Measurements from ENCODE around the gene FARS2. TPM values are rescaled to one million over a fixed set of nuclear protein-coding genes. Genes with fewer than 3 reads are reported as not detected.
A peak's percentile ranks its signal among the peaks of the same experiment; 100 is the strongest.

FARS2 gene
- total and polyA plus RNA-seq, 9 of the 15 experiments (the other 6 are each of a cell fraction or from before 2014, with no cell fraction given) = 16.5 to 62.2 (median 27.0) TPM

DNA sequence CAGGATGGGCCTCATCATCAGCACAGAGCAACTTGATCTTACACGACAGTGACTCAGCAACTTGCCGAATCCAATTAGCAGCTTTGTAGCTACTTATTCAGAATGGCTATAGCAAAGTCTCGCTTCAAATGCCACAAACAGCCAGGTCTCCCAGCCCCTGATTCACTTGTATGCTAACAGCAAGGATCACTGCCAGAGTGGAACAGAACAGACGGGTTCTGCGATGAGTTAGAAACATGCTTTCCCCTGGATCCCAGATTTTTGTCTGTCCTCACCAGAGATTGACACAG lies 491.0 kb downstream of the FARS2 start (continued):
- TF ChIP-seq NEUROD1 (IDR thresholded peaks at IDR 0.05; ENCODE audit: borderline replicate concordance, low read depth, low read length, partially characterized antibody) (no peak), ZC3H4 (CRISPR knock-in tag; IDR thresholded peaks at IDR 0.05; ENCODE audit: borderline replicate concordance) (no peak), MAFK (IDR thresholded peaks at IDR 0.05; ENCODE audit: low read length) (peak; percentile 78), NFE2 (IDR thresholded peaks at IDR 0.05; ENCODE audit: low read depth) (peak; percentile 92), NR4A1 (CRISPR knock-in tag; IDR thresholded peaks at IDR 0.05) (no peak), NR4A1 (tag; IDR thresholded peaks at IDR 0.05) (no peak), NFIX (CRISPR knock-in tag; IDR thresholded peaks at IDR 0.05; ENCODE audit: low read depth) (no peak)

DNA sequence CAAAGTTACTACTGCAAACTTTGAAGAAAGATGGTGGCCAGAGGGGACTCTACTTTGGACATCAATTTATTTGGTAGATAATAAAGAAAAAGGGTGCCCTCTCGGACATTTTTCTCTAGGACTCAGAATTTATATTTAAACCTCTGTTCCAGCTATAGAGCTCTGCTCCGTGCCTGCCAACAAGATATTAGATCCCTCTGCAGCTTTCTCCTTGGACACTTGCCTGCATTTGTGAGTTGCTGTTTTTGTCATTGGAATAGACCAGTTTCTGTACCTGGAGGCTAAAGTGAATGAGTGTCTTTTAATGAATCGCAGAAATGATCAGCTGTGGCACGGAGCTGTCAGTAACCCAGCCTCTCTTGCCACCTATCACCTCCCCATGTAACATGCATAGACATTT lies 491.9 kb downstream of the FARS2 start:
- ChIA-PET CTCF (ENCODE audit: low intra/inter-chr PET ratio) (no interaction called here), POLR2A (interaction anchor here (0.6 kb wide), 2 partner anchors 22 to 174 kb away, joined by 3 to 5 read pairs; no protein-coding TSS in a partner anchor)
- H3K4me2 ChIP-seq (ENCODE audit: insufficient read depth, low read length) = no peak overlapping the region
- TF ChIP-seq, protein P1, sequence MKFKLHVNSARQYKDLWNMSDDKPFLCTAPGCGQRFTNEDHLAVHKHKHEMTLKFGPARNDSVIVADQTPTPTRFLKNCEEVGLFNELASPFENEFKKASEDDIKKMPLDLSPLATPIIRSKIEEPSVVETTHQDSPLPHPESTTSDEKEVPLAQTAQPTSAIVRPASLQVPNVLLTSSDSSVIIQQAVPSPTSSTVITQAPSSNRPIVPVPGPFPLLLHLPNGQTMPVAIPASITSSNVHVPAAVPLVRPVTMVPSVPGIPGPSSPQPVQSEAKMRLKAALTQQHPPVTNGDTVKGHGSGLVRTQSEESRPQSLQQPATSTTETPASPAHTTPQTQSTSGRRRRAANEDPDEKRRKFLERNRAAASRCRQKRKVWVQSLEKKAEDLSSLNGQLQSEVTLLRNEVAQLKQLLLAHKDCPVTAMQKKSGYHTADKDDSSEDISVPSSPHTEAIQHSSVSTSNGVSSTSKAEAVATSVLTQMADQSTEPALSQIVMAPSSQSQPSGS (CRISPR knock-in tag; IDR thresholded peaks at IDR 0.05) = no peak
- TF ChIP-seq CHCHD3 (CRISPR knock-in tag; IDR thresholded peaks at IDR 0.05) (no peak), SPI1 (IDR thresholded peaks at IDR 0.05; ENCODE audit: borderline replicate concordance, low read depth, low read length) (no peak), ZNF445 (CRISPR knock-in tag; IDR thresholded peaks at IDR 0.05; ENCODE audit: low read depth) (no peak), ETV6 (IDR thresholded peaks at IDR 0.05; ENCODE audit: borderline replicate concordance in 1 of 2, low read depth in 2 of 2, low read length in 1 of 2) (no peak), ETV6 (CRISPR knock-in tag; IDR thresholded peaks at IDR 0.05; ENCODE audit: borderline replicate concordance) (no peak), HDAC1 (IDR thresholded peaks at IDR 0.05) (no peak), CSDE1 (IDR thresholded peaks at IDR 0.05) (no peak), ZNF764 (CRISPR knock-in tag; IDR thresholded peaks at IDR 0.05; ENCODE audit: low read depth) (no peak), ZNF12 (CRISPR knock-in tag; IDR thresholded peaks at IDR 0.05) (no peak)
- TF ChIP-seq, protein P2, sequence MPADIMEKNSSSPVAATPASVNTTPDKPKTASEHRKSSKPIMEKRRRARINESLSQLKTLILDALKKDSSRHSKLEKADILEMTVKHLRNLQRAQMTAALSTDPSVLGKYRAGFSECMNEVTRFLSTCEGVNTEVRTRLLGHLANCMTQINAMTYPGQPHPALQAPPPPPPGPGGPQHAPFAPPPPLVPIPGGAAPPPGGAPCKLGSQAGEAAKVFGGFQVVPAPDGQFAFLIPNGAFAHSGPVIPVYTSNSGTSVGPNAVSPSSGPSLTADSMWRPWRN (IDR thresholded peaks at IDR 0.05; ENCODE audit: low read depth) = no peak
- in situ Hi-C loops (cut with MboI) (no loop called here), intact Hi-C loops (cut with micrococcal nuclease) (no loop called here)
- no peak overlapping the region for H3K9ac ChIP-seq (ENCODE audit: insufficient read depth in 1 of 2, low read depth in 2 of 2, low read length in 2 of 2)
- ATAC-seq = no peak
- peaks cover 0 to 10% of the 10 kb centered on the region in 2 experiments; a peak in 2 of 5 replicates for H3K4me1 ChIP-seq (replicated peaks in 1 of 2; ENCODE audit: control insufficient read depth in 2 of 2, insufficient read depth in 2 of 2, low read length in 2 of 2)
- H4K20me1 ChIP-seq (replicated peaks; ENCODE audit: control insufficient read depth, insufficient read depth, low read length) = 0 out of 2 replicates have a peak, but pooled peaks cover 3% of the 10 kb centered on the region
- H3K4me3 ChIP-seq = no peak overlapping the region
- FAIRE-seq = no peak
- H3K9me3 ChIP-seq (replicated peaks; ENCODE audit: control insufficient read depth, insufficient read depth, low read depth, low read length) = 0 out of 2 replicates have a peak, but pooled peaks cover 2% of the 10 kb centered on the region
- H3K9me1 ChIP-seq (ENCODE audit: control insufficient read depth, insufficient read depth, low read length) = no peaks in the 10 kb centered on the region
- H3K79me2 ChIP-seq (ENCODE audit: control insufficient read depth, insufficient read depth, low read length) = no peaks in the 10 kb centered on the region
- H3K27ac ChIP-seq (ENCODE audit: extremely low read depth, low read depth, low read length) = no peak overlapping the region
- BruUV-seq (replicated peaks) = no TSS peak
- 40% methylated on average over 4 of the region's 4 CpGs for WGBS (ENCODE audit: insufficient coverage, low coverage, missing lambda C conversion rate)
- no peak overlapping the region for H2AFZ ChIP-seq (ENCODE audit: low read depth, low read length)
- no peaks in the 10 kb centered on the region for H3K36me3 ChIP-seq (ENCODE audit: control insufficient read depth, insufficient read depth, low read length)
- DNase-seq (ENCODE audit: extremely low read depth in 1 of 4, low spot score in 3 of 4) = no peak
- H3K27me3 ChIP-seq (ENCODE audit: control insufficient read depth in 2 of 2, insufficient read depth in 2 of 2, low read length in 2 of 2) = 0 out of 5 replicates have a peak, but pooled peaks cover 0 to 9% of the 10 kb centered on the region in 2 experiments
